Hematopoietic multipotent progenitor cell treated with erythropoietin and hydrocortisone succinate and interleukin-3 and kit ligand, for 15 days (in vitro differentiated cells): ENCODE measurements around the gene UBALD2.
A peak's percentile ranks its signal among the peaks of the same experiment; 100 is the strongest.
"Not testable (repeated sequence)": the region's sequence is repeated elsewhere in the genome, so short reads cannot be mapped to it uniquely, and the experiment has no call there.

ENCODE experiments used
- DNase-seq: peaks from one replicate; pipeline ENCODE4 v3.0.0-alpha.2; 2015; ENCODE audit warnings: low spot score

The UBALD2 gene

GRCh38 chr17:76264755-76265623 lies at the start of gene UBALD2:
TSS of gene UBALD2 (plus strand) at chr17:76265348. CDS start at chr17:76265506, 158 bp downstream.
- peak; percentile 98 for DNase-seq

DNA sequence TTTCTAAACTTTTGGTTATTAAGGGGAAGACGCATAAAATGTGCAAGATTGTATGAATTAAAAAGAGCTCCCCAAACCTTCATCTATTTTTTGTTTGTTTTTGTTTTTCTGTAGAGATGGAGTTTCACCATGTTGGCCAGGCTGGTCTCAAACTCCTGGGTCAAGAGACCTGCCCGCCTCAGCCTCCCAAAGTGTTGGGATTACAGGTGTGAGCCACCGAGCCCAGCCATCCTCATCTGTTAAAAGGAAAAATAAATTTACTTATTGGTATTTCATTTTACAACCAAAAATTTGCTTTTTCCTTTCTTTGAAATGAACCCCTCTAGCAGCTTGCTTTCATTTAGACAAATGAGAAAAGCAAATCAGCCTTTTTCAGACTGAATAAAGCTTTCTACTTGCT lies 48.1 kb upstream of the UBALD2 start:
- no peak for DNase-seq

DNA sequence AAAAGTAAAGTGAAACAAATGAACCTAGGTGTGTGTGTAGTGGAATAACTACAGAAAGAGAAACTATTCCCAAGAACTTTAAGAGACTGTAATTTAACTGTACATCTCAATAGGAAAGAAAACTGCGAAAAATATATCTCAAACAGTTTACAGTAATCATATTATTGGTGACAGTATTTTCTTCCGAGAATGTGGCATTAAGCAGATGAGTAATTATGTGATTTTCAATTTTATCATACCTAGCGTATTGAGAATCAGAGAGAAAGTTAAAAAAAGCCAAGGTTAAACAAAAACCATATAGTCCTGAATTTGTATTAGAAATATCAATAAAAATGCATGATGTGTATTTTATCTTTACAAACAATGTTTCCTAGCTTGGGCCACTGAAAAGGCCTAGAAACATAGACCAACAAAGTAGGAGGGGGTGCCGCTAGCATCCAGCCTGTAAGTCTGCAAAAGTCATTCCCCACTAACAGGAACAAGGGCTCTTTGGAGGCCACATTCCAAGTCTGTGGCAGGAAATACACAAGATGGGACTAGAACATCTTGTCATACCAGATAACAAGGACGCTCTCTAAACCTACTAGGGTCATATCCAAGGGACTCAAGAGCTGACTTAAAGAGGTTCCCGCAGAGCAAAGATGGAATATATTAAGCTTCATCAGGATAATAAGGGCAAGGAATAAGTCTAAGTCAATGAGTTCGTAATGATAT lies 45.3 kb upstream of the UBALD2 start:
- no peak for DNase-seq

GRCh38 chr17:76223802-76224201 lies 41.3 kb upstream of the UBALD2 start:
- DNase-seq, result no peak

GRCh38 chr17:76225373-76226086 lies 39.6 kb upstream of the UBALD2 start:
- DNase-seq, result not testable (repeated sequence)

DNA sequence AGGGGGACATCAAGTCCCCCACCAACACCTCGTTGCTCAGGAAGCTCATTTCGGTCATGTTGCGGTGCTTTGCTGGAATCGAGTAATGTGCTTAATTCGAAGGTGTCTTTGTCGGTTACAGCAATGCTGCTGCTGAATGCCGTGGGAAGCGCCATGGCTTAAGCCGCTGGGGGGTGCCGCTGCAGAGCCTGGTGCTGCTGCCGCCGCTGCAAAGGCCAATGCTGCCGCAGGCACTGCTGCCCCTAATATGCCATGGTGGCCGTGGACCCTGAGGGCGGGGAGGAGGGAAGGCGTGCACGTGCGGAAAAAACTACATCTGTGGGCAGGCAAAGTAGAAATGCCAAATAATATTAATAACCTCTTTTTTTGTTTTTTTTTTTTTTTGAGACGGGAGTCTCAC lies 38.4 kb upstream of the UBALD2 start:
- not testable (repeated sequence) for DNase-seq

DNA sequence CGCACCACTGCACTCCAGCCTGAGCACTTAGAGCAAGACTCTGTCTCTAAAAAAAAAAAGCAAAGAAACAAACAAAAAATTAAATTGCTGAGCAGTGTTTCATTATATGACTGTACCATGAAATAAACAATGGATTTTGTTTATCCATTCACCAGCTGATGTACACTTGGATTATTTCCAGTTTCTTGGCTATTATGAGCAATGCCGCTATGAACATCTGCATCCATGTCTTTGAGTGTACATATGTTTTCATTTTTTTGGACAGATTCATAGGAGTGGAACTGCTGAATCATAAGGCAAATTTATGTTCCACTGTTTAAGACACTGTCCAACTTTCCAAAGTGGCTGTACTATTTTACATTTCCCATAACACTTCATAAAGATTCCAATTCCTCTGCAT lies 32.8 kb upstream of the UBALD2 start:
- DNase-seq, result no peak

GRCh38 chr17:76233588-76234353 lies 31.4 kb upstream of the UBALD2 start:
- no peak for DNase-seq

GRCh38 chr17:76234354-76234679 lies 30.8 kb upstream of the UBALD2 start:
- peak; percentile 11 for DNase-seq

GRCh38 chr17:76235883-76236282 lies 29.3 kb upstream of the UBALD2 start:
- no peak for DNase-seq

- DNase-seq, result no peak
Measured at GRCh38 chr17:76236603-76237002, 28.5 kb upstream of the UBALD2 start.

DNA sequence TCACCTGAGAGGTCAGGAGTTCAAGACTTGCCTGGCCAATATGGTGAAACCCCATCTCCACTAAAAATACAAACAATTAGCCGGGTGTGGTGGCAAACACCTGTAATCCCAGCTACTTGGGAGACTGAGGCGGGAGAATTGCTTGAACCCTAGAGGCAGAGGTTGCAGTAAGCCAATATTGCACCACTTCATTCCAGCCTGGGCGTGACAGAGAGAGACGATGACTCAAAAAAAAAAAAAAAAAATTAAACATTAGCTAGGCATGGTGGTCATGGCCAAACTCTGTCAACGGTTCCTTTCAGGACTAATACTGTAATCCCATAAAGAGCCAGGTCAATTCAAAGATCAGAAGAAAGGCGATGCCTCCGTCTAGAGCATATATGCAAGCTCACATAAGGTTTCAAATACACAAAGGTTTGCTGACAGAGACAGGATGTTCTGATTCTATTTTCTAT lies 27.3 kb upstream of the UBALD2 start:
- DNase-seq, result no peak

- DNase-seq, result no peak
Measured at GRCh38 chr17:76238847-76239537, 26.2 kb upstream of the UBALD2 start.

GRCh38 chr17:76239538-76240274 lies 25.4 kb upstream of the UBALD2 start:
- DNase-seq, result no peak

DNA sequence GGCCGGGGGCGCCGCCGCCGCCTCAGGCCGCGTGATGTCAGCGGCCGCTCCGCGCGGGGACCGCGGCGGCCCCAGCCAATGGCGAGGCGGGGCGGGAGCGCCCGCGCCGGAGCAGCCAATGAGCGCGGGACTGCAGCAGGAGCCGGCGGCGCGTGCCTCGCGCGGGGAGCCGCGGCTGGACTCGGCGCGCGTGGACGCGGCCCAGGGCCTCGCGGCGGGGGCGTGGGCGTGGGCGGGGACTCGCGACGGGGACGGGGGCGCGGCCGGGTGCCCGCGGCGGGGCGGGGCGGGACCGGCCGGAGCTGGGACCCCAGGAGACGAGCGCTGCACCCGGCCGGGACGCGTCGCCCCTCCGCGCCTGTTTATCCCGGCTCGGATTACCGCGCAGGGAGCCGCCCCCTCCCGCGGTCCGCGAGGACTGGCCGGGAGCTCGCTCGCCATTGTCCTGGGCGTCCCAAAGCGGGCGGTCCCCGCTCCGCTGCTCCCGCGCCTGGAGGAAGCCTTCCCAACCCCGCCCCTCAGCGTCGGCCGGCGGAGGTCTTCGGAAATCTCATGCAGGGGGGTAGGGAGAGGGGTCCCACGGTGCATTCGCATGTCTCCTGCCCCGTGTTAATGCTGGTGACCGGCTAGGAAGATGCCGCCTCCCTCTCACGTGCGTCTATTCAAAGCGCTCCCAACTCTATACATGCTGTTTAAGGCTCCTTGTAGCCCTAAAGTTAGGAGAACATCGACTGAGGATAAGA lies 24.5 kb upstream of the UBALD2 start, which contains the start of gene RNF157:
Gene RNF157 (minus strand): TSS at position 33 of the 743 bp plus-strand sequence. CDS start 253 bp downstream, outside the sequence.
- DNase-seq, result no peak

DNA sequence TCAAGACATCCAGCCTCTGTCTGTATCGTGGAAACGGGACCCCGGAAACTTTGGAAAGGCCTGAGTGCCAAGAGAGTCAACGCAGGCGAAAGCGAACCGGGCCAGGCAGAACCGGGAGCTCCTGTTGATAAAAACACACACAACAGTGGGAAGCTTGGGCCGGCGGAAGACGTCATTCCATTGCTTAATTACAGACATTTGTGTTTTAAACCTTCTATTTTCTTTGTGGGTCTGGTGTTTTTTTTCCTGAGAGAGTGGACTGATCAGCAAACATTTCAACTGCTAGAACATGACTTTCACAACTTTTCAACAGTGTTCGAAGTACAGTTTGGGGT lies 24.0 kb upstream of the UBALD2 start:
- DNase-seq, result no peak

DNA sequence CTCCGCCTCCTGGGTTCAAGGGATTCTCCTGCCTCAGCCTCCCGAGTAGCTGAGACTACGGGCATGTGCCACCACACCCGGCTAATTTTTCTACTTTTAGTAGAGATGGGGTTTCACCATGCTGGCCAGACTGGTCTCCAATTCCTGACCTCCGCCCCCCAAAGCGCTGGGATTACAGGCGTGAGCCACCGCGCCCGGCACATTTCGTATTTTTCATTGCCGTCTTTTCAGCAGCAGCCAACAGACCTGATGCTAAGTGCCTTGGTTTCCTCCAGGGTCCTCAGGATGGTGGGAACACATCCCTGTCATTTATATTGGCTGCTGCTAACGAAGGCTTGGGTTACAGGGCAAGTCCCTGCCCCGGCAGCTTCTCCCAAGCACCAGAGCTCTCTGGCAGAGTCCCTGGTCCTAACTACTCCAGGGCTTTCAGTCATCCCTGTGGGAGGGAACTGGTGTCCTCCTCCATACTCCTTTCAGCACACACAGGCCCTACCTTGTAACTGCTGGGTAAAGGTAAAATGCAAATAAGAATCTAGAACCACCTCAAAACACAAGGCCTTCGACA lies 23.4 kb upstream of the UBALD2 start:
- DNase-seq, result no peak

DNA sequence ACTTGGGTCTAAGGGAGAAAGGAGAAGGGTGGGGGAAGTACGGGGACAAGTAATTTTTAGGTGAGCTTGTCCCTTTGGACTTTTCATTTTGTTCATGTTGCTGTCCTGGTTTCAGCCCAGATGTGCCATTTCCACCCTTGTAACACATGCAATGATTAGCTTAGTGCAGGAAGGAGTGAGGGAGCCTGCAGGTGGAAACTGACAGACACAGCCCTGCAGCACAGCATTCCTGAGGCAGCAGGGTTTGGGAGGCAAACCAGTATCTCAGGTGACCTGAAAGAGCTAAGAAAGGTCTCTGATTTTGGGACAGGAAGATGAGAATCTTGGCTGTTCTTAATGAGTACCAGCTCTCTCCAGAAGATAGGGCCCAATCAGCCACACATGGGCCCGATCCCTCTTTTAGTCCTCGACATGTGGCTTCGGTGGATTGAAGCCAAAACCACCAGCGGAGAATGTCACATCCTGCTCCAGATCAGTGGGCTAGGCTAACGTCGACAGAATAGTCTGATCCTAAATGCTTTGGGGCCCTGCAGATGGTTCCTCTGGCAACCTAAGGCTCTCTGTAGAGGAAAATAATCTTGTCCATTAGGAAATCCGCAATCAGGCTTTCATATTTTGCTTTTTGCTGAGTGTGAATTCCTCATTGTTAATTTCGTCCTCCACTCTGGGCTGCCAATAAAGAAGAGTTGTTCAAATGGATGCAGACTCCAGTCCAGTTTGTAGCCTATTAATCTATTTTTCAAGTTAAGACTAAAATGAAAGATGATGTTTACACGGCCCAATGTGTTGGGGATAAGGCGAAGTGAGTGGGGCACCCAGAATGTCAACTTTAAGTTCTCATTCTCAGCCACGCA lies 21.1 kb upstream of the UBALD2 start:
- no peak for DNase-seq

GRCh38 chr17:76244721-76245120 lies 20.4 kb upstream of the UBALD2 start:
- DNase-seq, result not testable (repeated sequence)
